Right kidney (tissue), 9 donors: Measurements from ENCODE around the gene FAM171A2.
A peak's percentile ranks its signal among the peaks of the same experiment; 100 is the strongest.
"Not testable (repeated sequence)": the region's sequence is repeated elsewhere in the genome, so short reads cannot be mapped to it uniquely, and the experiment has no call there.

Experiments used
- DNase-seq: peaks from one replicate; pipeline ENCODE4 v3.0.0-alpha.2; 2016
- long read RNA-seq, 8 donors: transcript quantifications; one replicate each; lab custom pipeline, GENCODE V29; 2026

The FAM171A2 gene
- long read RNA-seq, donor 1, transcript FAM171A2-201 (8 exons, 3,160 nt) = major isoform, 20 of 26 reads
- long read RNA-seq, donor 1, partial matches to known transcripts = 5 of 26 reads
- long read RNA-seq, donor 1, other reads (novel, unspliced or antisense) = 0 of 26 reads
- long read RNA-seq, donor 2, transcript FAM171A2-201 (8 exons, 3,160 nt) = major isoform, 11 of 17 reads
- long read RNA-seq, donor 2, partial matches to known transcripts = 6 of 17 reads
- long read RNA-seq, donor 2, other reads (novel, unspliced or antisense) = 0 of 17 reads
- long read RNA-seq, donor 3, transcript FAM171A2-201 (8 exons, 3,160 nt) = major isoform, 7 of 35 reads
- long read RNA-seq, donor 3, partial matches to known transcripts = 27 of 35 reads
- long read RNA-seq, donor 3, other reads (novel, unspliced or antisense) = 0 of 35 reads
- long read RNA-seq, donor 4, partial matches to known transcripts = 6 of 12 reads
- long read RNA-seq, donor 4, other reads (novel, unspliced or antisense) = 0 of 12 reads
- long read RNA-seq, donor 5, transcript FAM171A2-201 (8 exons, 3,160 nt) = major isoform, 17 of 18 reads
- long read RNA-seq, donor 5, partial matches to known transcripts = 0 of 18 reads
- long read RNA-seq, donor 5, other reads (novel, unspliced or antisense) = 0 of 18 reads
- long read RNA-seq, donor 6, transcript FAM171A2-201 (8 exons, 3,160 nt) = major isoform, 23 of 44 reads
- long read RNA-seq, donor 6, partial matches to known transcripts = 20 of 44 reads
- long read RNA-seq, donor 6, other reads (novel, unspliced or antisense) = 0 of 44 reads
- long read RNA-seq, donor 7 = 0 reads
- long read RNA-seq, donor 8, transcript FAM171A2-201 (8 exons, 3,160 nt) = major isoform, 9 of 16 reads
- long read RNA-seq, donor 8, partial matches to known transcripts = 5 of 16 reads
- long read RNA-seq, donor 8, other reads (novel, unspliced or antisense) = 0 of 16 reads

GRCh38 chr17:44363613-44364159 lies at the start of gene FAM171A2:
Gene FAM171A2, minus strand, starts transcription at chr17:44363853. Its CDS starts 139 bp downstream, at chr17:44363714.
- DNase-seq = no peak

- no peak for DNase-seq
Measured at GRCh38 chr17:44409309-44410028, 45.8 kb upstream of the FAM171A2 start.

GRCh38 chr17:44408786-44409185 lies 45.1 kb upstream of the FAM171A2 start:
- no peak for DNase-seq

- no peak for DNase-seq
Measured at GRCh38 chr17:44402564-44403172, 39.0 kb upstream of the FAM171A2 start.

- no peak for DNase-seq
Measured at GRCh38 chr17:44400226-44400847, 36.7 kb upstream of the FAM171A2 start.

GRCh38 chr17:44398692-44399691 lies 35.3 kb upstream of the FAM171A2 start:
- no peak for DNase-seq

GRCh38 chr17:44397479-44398440 lies 34.1 kb upstream of the FAM171A2 start:
- no peak for DNase-seq

GRCh38 chr17:44396946-44397345 lies 33.3 kb upstream of the FAM171A2 start:
- no peak for DNase-seq

GRCh38 chr17:44394833-44395232 lies 31.2 kb upstream of the FAM171A2 start:
- no peak for DNase-seq

GRCh38 chr17:44394112-44394511 lies 30.5 kb upstream of the FAM171A2 start:
- DNase-seq = not testable (repeated sequence)

GRCh38 chr17:44390250-44390870 lies 26.7 kb upstream of the FAM171A2 start:
- no peak for DNase-seq

- DNase-seq = no peak
Measured at GRCh38 chr17:44389723-44390202, 26.1 kb upstream of the FAM171A2 start.

GRCh38 chr17:44389281-44389680 lies 25.6 kb upstream of the FAM171A2 start, which contains the start of gene ITGA2B:
Gene ITGA2B, minus strand, starts transcription at chr17:44389649. Its CDS starts 176 bp downstream, at chr17:44389473.
- DNase-seq = no peak

- no peak for DNase-seq
Measured at GRCh38 chr17:44387804-44388203, 24.2 kb upstream of the FAM171A2 start.

- no peak for DNase-seq
Measured at GRCh38 chr17:44386182-44386525, 22.5 kb upstream of the FAM171A2 start.

GRCh38 chr17:44385287-44386181 lies 21.9 kb upstream of the FAM171A2 start:
- peak; percentile 81 for DNase-seq

- DNase-seq = no peak
Measured at GRCh38 chr17:44384823-44385286, 21.2 kb upstream of the FAM171A2 start.
